ENCODE data around the gene MROH7.

The MROH7 gene

DNA sequence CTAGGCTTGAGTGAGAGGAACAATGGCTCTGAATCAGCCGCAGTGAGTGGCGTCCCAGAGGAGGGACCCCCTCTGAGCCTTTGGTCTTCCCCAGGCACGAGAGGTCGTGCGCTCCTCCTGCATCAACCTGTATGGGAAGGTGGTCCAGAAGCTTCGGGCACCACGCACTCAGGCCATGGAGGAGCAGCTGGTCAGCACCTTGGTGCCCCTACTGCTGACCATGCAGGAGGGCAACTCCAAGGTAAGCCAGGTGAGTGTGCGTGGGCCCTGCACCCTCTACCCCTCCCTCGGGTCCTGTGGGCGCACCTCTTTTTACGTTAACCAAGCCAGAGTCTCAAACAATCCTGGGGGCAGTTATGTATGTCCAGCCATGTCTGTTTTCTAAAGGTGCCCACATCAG, 60.4 kb downstream of the MROH7 start:
- DNase-seq (ENCODE audit: low read depth) = no peak
- no peak overlapping the region for H3K4me3 ChIP-seq (ENCODE audit: control insufficient read depth, low read depth, low read length)
- TF ChIP-seq, protein P1, sequence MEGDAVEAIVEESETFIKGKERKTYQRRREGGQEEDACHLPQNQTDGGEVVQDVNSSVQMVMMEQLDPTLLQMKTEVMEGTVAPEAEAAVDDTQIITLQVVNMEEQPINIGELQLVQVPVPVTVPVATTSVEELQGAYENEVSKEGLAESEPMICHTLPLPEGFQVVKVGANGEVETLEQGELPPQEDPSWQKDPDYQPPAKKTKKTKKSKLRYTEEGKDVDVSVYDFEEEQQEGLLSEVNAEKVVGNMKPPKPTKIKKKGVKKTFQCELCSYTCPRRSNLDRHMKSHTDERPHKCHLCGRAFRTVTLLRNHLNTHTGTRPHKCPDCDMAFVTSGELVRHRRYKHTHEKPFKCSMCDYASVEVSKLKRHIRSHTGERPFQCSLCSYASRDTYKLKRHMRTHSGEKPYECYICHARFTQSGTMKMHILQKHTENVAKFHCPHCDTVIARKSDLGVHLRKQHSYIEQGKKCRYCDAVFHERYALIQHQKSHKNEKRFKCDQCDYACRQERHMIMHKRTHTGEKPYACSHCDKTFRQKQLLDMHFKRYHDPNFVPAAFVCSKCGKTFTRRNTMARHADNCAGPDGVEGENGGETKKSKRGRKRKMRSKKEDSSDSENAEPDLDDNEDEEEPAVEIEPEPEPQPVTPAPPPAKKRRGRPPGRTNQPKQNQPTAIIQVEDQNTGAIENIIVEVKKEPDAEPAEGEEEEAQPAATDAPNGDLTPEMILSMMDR (IDR thresholded peaks at IDR 0.05; ENCODE audit: control insufficient read depth, insufficient read depth, low read depth, low read length, missing control alignments) = no peak

DNA sequence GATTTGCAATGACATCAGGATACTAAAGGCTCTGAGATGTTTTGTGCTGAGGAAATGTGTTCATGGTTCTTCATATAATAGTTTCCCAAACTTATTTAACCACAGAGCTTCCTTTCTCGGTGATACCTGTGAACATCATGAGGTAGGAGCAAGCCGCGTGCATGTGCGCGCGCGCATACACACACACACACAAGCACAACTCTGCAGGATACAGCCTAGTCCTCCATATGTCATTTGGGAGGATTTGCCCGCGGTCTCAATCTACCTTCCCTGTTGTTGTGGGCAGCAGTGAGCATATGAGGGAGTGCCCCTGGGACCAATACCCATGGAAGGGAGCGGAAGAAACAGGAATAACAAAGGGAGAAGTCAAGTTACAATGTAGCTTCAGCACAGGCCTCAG, 61.9 kb downstream of the MROH7 start:
- TF ChIP-seq, protein P1 (IDR thresholded peaks at IDR 0.05; ENCODE audit: control insufficient read depth, insufficient read depth, low read depth, low read length, missing control alignments) = no peak
- DNase-seq (ENCODE audit: low read depth) = no peak
- no peak overlapping the region for H3K4me3 ChIP-seq (ENCODE audit: control insufficient read depth, low read depth, low read length)

DNA sequence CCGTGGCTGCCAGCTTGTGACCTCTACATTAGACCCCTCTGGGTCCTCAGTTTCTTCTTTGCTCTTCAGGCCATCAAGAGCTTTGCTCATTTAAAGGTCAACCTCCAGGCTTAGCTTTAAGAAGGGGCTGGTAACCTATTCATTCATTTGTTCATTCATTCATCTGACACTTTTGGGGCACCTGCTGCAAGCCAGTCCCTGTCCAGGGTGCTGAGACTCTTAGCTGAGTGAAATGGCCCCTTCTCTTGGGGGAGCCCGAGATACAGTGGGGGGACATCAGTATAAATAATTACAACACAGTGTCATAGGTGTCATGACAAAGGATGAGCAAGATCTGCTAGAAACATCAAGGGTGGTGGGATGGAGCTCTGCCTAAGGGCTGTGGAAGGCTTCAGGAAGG, 63.6 kb downstream of the MROH7 start:
- no peak for DNase-seq (ENCODE audit: low read depth)
- TF ChIP-seq, protein P1 (IDR thresholded peaks at IDR 0.05; ENCODE audit: control insufficient read depth, insufficient read depth, low read depth, low read length, missing control alignments) = no peak
- no peak overlapping the region for H3K4me3 ChIP-seq (ENCODE audit: control insufficient read depth, low read depth, low read length)

DNA sequence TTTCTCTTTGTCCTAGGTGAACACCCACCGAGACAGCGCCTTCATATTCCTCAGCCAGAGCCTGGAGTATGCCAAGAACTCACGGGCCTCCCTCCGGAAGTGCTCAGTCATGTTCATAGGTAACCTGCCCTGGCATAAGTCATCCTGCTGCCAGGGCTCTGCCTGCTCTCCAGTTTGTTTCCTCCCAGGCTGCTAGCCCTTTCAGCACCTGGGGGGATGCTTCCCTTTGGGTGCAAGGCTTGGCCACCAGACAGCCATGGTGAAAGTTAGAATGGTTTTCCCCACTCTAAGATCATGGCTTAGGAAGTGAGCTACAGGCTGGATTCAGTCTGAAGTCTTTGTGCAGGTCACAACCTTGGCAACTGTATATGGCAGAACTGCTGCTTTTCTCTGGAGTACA, 64.8 kb downstream of the MROH7 start:
- H3K4me3 ChIP-seq (ENCODE audit: control insufficient read depth, low read depth, low read length) = no peak overlapping the region
- no peak for DNase-seq (ENCODE audit: low read depth)
- TF ChIP-seq, protein P1 (IDR thresholded peaks at IDR 0.05; ENCODE audit: control insufficient read depth, insufficient read depth, low read depth, low read length, missing control alignments) = no peak

DNA sequence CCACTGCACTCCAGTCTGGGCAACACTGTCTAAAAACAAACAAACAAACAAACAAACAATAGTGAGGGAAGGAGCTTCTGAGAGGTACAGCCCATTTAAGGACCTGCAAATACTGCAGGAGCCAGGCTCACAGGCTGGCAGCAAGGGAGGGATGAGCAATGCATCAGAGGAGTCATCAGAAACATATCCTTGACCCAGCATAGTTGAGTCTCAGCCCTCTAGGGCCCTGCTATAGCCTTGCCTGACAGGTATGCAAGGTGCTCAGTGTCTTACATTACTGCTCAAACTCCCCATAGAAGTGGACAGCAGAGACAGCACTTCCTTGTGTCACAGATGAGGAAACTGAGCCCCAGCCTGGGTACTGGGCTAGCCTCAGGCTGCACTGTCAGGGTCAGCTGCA, 66.8 kb downstream of the MROH7 start:
- H3K4me3 ChIP-seq (ENCODE audit: control insufficient read depth, low read depth, low read length) = no peak overlapping the region
- DNase-seq (ENCODE audit: low read depth) = no peak
- TF ChIP-seq, protein P1 (IDR thresholded peaks at IDR 0.05; ENCODE audit: control insufficient read depth, insufficient read depth, low read depth, low read length, missing control alignments) = no peak

DNA sequence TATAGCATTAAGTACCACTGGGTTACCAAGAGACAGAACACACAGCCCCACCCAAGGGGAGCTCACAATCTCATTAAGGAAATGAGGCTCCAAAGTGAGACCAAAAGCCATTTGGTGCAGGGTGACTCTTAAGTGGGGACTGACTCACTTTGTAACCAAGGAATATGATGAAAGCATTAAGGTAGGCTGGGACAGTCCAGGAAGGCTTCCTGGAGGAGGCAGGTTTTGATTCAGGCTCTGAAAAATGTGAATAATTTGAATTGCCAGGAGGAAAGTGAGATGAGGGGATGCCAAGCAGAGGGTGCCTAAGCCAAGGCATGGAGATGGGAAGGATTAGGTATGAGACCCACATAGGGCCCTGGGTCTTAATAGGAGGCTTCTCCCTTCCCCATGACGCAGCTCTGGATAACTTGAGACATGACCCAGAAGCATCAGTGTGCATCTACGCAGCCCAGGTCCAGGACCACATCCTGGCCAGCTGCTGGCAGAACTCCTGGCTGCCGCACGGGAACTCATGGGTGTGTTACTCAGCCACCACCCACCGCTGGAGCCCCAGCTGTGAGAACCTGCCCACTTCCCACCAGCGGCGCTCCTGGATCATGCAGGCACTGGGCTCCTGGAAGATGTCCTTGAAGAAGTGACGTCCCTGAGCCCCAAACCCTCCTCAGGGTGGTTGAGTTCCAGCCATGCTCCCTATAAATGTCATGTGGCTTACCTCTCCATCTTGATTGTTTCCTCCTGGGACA, 68.1 kb downstream of the MROH7 start:
- TF ChIP-seq, protein P1 (IDR thresholded peaks at IDR 0.05; ENCODE audit: control insufficient read depth, insufficient read depth, low read depth, low read length, missing control alignments) = no peak
- H3K4me3 ChIP-seq (ENCODE audit: control insufficient read depth, low read depth, low read length) = no peak overlapping the region
- DNase-seq (ENCODE audit: low read depth) = no peak

Measured in AG09309 (cell line).